ENCODE results near the gene S100A13. TPM values are rescaled to one million over a fixed set of nuclear protein-coding genes. Genes with fewer than 3 reads are reported as not detected.
A peak's percentile ranks its signal among the peaks of the same experiment; 100 is the strongest.

The S100A13 gene
- total RNA-seq, 1 experiment from 2014 or later, result 55.0 TPM

DNA sequence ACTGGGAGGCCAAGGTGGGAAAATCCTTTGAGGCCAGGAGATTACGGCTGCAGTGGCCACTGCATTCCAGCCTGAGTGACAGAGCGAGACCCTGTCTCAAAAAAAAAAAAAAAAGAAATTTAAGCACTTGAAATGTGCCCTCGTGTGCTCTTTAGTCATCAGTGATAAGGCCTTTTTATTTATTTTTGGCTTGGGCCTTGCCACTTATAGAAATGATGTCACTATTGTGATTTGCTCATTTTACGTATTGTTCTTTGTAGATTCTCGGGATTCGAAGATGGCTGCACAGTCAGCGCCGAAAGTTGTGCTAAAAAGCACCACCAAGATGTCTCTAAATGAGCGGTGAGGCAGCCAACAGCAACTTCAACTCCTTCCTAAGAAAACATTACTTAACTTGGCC, 9.0 kb upstream of the S100A13 start:
- Histone ChIP-seq H2BK5ac (ENCODE audit: insufficient read length, low read length) (no peak overlapping the region), H3K4me2 (ENCODE audit: insufficient read depth, insufficient read length, low read length) (no peak overlapping the region), H3K4ac (ENCODE audit: low read depth, low read length) (no peak overlapping the region), H2AFZ (ENCODE audit: low read length) (no peak overlapping the region), H3K14ac (ENCODE audit: insufficient read depth, low read length) (no peak overlapping the region), H3K4me1 (ENCODE audit: insufficient read depth, low read length) (no peaks in the 10 kb centered on the region), H2BK120ac (ENCODE audit: low read depth, low read length, poor library complexity, severe bottlenecking) (no peak overlapping the region), H2BK15ac (ENCODE audit: low read depth, low read length) (no peak overlapping the region), H3T11ph (ENCODE audit: low read length) (no peak overlapping the region), H3K9me3 (ENCODE audit: control insufficient read depth, low read depth, low read length) (no peaks in the 10 kb centered on the region), H2BK12ac (ENCODE audit: insufficient read length, low read depth, low read length) (no peak overlapping the region), H4K5ac (ENCODE audit: insufficient read length, low read depth, low read length) (no peak overlapping the region), H3K9ac (ENCODE audit: extremely low read depth, insufficient read length, low read length) (no peak overlapping the region), H3K27ac (ENCODE audit: insufficient read length, low read depth, low read length) (no peak overlapping the region), H3K23ac (ENCODE audit: insufficient read length, low read depth, low read length) (no peak overlapping the region), H3K79me2 (ENCODE audit: insufficient read depth, low read length) (peaks cover 4% of the 10 kb centered on the region; the same call in 1 of the 2 replicates), H3K27me3 (ENCODE audit: insufficient read depth, low read length) (no peaks in the 10 kb centered on the region), H2BK20ac (ENCODE audit: low read depth, low read length, poor library complexity, severe bottlenecking) (no peak overlapping the region), H3K79me1 (ENCODE audit: insufficient read depth, low read depth, low read length, poor library complexity, severe bottlenecking) (no peaks in the 10 kb centered on the region), H3K56ac (ENCODE audit: insufficient read length, low read depth, low read length) (no peak overlapping the region), H4K20me1 (ENCODE audit: control insufficient read depth, insufficient read depth, insufficient read length) (no peaks in the 10 kb centered on the region), H3K18ac (ENCODE audit: insufficient read length, low read depth, low read length) (no peak overlapping the region), H3K23me2 (ENCODE audit: insufficient read length, low read depth, low read length, poor library complexity, severe bottlenecking) (peaks cover 12% of the 10 kb centered on the region), H4K8ac (replicated peaks; ENCODE audit: insufficient read length, low read depth, low read length) (no peak overlapping the region), H2AK5ac (ENCODE audit: insufficient read length, low read length) (no peak overlapping the region), H4K91ac (ENCODE audit: insufficient read length, low read depth, low read length) (no peak overlapping the region)
- Mint-ChIP-seq H3K27me3 (ENCODE audit: low read depth) (no peaks in the 10 kb centered on the region), H3K9me3 (peaks cover 0 to 3% of the 10 kb centered on the region in 2 experiments; a peak in 1 of 5 replicates), H3K27ac (no peak overlapping the region; a peak in 1 of 7 replicates), H3K36me3 (ENCODE audit: insufficient read depth in 1 of 3, low read depth in 3 of 3) (peaks cover 43 to 71% (median 59%) of the 10 kb centered on the region in 3 experiments), H3K4me1 (peaks cover 13 to 16% of the 10 kb centered on the region in 2 experiments), H3K4me3 (peak overlapping the region; percentile 75 to 99; a peak in 3 of 5 replicates)
- no peak for DNase-seq
- no peak for TF ChIP-seq CTCF (conservative IDR thresholded peaks at IDR 0.05)
- no CpG with 5 or more reads among the region's 9 CpGs for WGBS (ENCODE audit: extremely low coverage, insufficient read length, low lambda C conversion rate)

Data from H9 (cell line).